Stimulated activated CD8-positive, alpha-beta memory T cell treated with anti-CD3 and anti-CD28 coated beads, Interleukin-12 subunit alpha, Interleukin-12 subunit beta, amount 100 ng/mL, for 4 hours (primary cell): ENCODE results near the gene CLSTN2.

ENCODE experiments used
- DNase-seq: peaks from one replicate; pipeline ENCODE4 v3.0.0-alpha.2; 2020; ENCODE audit warnings: low read depth

Gene CLSTN2

DNA sequence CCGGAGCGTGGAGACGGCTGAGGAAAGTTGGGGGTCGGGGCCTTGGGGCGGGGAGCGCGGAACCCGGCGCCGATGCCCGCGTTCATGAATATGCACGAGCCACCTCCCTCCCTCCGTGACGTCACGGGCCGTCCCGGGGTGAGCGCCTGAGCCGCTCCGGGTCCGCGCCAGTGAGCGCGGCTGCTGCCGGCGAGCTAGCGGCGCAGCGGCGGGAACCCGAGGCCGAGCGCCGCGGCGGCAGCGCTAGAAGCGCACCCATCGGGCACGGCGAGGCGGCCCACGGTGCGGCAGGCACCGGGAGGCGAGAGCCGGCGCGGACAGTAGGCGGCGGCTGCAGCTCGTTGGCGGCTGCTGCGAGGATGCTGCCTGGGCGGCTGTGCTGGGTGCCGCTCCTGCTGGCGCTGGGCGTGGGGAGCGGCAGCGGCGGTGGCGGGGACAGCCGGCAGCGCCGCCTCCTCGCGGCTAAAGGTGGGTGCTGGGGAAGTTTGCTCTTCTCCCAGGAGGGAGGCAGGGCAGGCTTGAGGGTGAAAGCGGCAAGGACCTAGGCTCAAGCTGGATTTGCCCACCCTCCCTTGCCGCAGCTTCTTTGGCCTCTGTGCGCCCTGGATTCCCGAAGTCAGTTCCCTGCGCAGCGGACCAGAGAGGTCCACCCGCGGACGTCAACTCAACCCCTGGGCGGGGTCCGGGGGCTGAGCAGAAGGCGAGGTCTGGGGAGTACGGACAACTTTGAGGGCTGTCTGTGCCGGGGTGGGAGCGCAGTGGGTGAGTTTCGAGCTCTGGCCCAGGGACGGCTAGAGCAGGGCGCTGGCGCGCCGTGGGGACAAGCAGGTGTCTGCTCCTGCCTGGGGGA, at the start of gene CLSTN2:
Gene CLSTN2 (plus strand): TSS at position 170 of the 850 bp plus-strand sequence.
- DNase-seq = no peak

DNA sequence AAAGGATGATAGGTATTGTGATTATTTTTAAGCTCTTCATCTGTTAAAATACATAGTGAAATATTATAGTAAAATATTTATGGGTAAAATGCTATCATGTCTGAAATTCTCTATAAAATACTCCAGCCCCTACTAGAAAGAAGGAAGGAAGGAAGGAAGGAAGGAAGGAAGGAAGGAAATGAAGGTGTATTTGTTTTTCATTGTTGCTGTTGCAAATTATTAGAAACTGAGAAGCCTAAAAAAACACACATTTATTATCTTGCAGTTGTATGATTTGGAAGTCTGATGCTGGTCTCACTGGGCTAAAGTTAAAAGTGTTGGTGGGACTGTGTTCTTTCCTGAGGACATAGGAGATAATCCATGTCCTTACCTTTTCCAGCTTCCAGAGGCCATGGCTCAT, 47.6 kb upstream of the CLSTN2 start:
- no peak for DNase-seq

DNA sequence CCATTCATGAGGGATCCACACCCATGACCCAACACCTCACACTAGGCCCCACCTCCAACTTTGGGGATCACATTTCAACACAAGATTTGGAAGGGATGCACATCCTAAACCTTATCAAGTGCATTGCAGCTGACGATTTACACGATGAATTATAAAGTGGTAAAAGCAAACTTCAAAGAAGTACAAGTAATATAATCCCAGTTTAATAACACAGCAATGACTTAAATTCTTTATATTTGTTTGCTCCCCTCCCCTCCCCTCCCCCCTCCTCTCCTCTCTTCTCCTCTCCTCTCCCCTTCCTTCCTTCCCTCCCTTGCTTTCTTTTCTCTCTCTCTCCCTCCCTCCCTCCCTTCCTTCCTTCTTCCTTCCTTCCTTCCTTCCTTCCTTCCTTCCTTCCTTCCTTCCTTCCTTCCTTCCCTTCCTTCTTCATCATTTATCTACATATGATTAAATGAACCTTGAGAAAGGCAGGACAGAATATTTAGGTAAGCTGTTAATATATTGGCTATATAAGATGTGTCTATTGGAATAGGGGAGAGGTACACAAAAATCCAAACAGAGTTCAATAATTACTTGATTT, 46.3 kb upstream of the CLSTN2 start:
- DNase-seq = no peak

DNA sequence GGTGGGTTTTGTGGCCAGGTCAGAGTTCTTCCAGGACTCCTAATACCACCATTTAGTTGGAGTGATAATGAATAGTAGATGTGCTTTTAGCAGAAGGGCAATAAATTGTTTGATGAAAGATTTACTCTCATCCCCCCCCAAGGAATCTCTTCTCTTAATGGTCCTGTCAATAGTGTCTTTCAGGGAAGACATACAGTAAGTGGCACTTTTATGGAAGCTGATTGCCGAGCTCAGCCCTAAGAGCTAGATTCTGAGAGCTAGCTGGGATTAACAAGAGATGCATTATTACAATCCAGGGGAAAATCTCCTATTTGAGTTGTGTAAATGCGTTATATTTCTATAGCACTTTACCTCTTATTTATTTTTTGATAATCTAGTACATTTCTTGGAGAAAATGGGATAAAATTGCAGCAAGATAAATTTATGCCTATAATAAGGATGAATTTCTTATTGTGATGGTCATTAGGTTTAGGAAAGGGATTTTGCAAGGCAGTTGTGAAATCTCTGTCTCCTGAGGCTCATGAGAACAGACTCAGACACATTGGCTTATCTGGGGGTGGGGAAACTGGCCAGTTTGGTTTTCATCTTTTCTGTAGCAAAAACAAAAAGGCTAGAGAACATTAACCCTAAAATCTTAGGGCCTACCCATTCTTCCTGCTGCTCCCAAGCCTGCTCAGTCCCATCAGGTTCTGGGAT, 41.6 kb upstream of the CLSTN2 start:
- DNase-seq = no peak

DNA sequence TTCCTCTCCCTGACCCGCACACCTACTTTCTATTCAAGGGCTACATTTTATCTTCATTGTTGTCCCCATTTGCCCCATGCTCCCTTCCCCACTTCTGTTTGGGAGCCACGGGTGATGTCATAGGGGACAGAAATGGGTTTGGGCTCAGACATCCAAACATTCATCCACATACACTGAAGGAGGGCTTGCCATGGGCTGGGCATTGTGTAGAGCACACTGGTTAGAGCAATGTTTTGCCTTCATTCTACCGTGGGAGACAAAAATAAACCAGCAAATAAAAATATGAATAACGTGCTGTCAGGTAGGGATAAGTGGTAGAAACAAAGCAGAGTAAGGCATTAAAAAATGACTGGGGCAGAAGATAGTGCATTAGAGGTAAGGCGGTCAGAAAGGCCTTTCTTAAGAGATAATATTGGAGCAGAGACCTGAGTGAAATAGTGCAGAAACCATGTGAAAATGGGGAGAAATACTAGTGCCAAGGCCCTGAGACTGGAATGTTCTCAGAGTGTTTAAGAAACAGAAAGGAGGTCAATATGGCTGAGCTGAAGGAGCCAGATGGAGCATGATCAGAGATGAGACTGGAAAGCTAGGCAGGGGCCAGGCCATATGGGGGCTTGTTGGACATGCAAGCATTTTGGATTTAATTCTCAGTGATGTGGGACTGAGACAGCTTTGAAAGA, 40.9 kb upstream of the CLSTN2 start:
- no peak for DNase-seq

DNA sequence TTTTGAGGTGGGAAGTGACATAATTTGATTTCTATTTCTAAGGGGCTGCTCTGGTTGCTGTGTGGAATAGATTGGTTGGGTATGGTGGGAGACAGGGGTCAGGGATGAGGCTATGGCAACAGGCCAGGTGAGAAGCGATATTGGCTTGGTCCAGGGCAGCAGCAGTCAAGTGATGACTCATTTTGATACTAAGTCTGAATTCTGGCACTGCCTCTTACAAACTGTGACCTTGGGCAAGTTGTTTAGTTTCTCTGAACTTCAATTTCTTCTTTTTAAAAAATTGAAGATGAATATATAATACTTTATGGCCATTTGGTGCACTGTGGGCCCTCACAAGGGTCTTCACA, 40.4 kb upstream of the CLSTN2 start:
- no peak for DNase-seq

DNA sequence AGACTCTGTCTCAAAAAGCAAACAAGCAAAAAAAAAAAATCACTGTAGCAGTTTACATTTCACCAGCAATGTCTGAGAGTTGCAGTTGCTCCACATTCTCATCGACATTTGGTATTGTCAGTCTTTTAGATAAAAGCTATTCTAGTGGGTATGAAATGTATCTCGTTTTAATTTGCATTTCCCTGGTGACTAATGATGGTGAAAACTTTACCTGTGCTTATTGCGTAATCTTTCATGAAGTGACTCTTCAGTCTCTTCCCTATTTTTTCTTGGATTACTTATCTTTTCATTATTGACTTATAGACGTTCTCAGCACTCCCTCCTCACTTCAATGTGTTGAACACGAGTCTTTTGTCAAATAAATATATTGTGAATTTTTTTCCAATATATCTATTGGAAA, 37.2 kb upstream of the CLSTN2 start:
- no peak for DNase-seq

GRCh38 chr3:139906418-139906817, 28.6 kb upstream of the CLSTN2 start:
- no peak for DNase-seq

DNA sequence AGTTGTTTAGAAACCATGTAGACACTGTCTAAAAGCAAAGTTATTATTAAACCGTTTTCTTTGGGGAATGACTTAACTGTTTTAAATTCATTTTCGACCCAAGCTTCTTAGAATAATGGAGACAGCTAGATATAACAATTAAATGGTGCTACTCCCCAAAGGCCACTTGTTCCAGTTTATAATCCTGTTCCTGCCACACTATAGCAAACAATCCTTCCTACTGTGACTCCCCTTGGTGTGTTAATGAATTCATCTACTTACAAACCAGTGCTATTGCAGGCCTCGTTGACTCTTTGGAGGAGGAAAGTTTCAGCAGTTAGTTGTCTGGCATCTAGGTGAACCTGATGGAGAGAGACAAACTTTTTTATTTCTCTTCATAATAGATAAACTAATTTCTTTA, 25.2 kb upstream of the CLSTN2 start:
- no peak for DNase-seq

GRCh38 chr3:139916271-139916670, 18.7 kb upstream of the CLSTN2 start:
- no peak for DNase-seq

DNA sequence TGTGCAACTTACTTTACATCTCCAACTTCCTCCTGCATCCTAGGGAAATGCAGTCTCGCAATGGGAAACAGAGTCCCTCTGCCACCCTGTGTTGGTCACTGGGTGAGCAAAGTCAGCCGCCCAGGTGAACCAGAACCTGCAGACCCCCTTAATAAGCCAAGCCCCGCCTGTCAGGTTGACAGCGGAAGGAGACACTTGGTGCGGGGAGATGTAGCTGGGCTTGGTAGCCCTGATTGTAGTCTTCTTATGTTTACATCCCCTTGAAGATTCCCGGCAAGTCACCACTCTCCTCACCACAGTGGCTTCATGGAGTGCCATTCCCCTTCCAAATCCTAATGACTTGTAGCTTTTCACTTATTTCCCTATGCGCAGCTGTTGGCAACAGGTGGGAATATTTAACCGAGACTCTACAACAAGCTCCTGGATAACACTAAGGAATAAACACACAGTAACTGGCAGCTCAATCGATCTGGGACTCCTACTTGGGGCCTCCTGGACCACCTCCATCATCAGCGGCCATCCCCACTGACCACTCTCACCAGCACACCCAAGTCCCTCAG, 17.7 kb upstream of the CLSTN2 start:
- DNase-seq = no peak

DNA sequence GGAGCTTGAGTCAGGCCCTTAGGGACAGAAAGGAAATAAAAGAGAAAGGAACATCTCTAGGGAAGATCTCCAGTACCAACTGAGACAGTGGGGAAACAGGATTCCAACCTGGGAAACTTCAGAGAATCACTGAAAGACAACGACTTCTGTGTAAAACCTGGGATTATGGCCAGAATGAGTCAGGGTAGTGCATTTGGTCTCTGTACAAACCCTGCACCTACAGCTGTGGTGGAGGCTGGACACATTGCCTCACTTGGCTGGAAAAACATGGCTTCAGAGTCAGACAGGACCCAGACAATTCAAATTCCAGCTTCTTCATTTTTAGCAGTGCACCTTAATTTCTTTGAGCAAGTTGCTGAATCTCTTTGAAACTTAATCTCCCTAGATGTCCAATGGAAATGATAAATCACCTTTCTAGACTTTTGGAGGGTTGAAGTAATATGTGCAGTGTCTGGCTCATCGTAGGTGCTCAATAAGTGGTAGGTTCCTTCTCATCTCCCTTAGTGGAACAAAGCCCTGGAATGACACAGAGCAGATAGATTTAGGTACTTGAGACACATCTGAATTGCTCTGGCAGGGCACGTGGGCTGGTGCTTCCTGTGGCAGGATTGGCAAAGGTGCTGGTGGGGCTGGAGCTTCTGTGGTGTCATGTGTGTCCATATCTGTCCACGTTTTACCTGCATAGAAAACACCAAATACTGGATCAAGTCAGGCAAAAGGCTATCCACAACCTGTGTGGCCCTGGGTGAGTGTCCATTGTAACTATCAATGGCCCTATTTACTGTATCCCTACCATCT, 6.1 kb upstream of the CLSTN2 start:
- no peak for DNase-seq

GRCh38 chr3:139930211-139930610, 4.8 kb upstream of the CLSTN2 start:
- no peak for DNase-seq

GRCh38 chr3:139933766-139934165, 1.2 kb upstream of the CLSTN2 start:
- no peak for DNase-seq

GRCh38 chr3:139934613-139935015, 371 bp upstream of the CLSTN2 start:
- DNase-seq = no peak

DNA sequence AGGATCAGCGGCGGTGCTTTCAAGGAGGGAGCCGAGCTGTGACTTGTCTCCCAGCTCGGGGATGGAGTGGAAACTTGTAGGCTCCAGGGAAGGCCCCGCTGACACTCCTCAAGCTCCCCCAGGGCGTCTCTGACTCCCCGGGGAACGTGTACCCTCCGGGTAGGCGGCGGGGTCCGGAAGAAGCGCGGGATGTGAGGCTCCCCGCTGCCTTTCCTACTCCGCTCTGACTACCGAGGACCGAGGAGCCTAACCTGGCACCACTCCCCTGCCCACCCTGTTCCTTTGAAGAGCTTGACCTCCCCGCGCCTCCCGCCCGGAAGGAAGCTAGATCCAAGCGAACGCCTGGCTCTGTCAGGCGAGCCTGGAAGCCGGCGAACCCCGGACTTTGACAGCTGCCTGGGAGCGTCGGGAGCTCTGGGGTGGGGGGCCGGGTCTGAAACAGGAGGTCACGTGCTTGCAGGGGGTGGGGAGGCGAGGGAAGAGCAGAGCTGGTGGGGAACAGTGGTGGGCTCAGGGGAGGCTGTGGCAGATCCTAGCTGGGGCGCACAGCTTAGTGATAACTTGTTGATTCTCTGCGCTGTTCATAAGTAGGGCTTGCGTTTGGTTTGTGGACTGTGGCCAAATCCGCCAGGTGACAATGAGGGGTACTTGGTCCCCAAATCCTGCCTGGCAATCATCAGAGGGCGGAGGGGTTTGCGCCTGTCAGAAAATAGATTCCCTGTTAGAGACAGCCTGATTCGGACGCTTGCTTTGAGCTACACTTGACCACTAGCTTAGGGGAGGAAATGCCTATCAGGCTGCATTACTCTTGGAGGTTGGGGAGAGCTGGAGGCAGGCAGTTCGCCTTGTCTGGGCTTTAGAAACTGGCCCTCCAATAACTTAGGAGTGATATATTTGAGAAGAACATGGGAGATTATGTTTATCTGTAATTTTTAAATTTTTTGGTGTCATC, 1.2 kb downstream of the CLSTN2 start:
- no peak for DNase-seq

DNA sequence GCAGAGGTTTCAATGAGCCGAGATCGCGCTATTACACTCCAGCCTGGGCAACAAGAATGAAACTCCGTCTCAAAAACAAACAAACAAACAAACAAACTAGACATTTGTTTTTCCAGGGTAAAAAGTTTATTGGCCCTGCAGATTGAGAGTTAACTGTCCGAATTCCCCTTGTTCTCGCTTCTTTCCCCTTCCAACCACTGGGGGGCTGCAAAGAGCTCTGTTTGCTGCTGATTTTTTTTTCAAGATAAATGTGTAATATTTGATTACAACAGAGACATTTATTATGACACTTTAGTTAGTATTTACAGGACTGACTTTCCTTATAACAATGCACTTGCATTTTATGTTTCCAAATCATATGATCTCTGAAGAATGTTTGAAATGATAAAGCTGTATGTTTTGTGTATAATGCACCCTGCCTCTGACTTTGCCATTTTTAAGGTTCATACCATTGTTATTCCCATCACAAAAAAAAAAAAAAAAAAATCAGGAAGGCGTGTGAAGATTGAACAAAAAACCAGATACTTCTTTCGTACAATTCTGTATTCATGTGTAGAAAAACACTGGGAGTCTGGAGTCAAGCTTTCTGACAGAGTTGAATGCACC, 2.8 kb downstream of the CLSTN2 start:
- no peak for DNase-seq

DNA sequence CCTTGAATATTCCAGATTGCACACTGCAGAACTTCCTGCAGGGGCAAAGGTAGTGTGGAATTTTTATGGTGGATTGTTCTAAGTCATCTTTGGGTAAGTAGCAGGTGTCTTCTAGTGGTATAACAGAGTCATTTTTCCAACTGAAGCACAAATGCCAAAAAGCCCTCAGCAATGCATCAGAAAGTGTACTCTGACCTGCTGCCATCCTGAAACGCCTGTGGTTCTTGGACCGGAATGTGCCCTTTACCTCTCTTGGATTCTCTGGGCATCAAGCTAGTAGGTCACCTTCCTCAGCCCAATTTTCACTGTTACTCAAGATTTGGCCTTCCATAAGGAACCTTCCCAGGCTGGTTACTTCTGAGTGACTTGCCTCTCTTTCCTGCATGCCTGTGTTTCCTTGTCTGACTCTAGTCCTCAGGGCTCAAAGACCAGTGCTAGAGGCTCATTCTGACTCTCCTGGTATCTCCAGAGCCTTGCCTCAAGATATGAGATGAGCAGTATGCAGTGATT, 4.8 kb downstream of the CLSTN2 start:
- DNase-seq = no peak

DNA sequence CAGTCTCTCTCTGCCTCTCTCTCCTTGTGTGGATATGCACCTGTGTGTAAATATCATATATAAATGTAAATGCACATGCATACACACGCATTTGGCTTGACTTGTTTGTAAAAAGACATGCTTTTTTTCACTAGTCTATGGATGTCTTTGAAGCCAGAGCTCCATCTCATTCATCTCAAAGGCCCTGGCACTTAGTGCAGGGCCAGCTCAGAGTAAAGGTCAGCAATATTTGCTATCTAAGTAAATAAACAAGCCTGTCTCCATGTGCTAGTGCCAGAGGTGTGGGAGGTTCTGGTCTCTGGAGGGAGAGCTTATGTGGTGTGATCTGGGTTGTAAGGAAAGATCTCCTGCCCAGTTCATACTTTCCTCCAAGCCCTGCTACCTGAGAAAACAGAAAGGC, 5.6 kb downstream of the CLSTN2 start:
- DNase-seq = no peak

DNA sequence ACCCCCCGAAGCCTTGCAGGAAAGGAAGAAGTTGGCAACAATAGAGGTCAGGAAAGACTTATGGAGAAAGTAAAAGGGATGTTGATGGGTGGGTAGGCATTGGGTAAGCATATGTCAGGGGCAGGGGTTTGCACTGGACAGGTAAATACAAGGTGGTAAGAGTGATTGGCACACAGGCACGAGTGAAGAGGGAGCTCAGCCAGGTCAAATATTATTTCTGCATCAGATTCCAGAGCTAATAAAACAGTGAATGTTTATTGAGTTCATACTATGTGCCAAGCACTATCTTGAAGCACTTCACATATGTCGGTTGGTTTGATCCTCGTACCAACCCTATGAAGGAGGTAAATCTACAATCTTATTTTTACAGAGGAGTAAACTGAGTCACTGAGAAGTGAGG, 6.6 kb downstream of the CLSTN2 start:
- no peak for DNase-seq
